ENCODE data around the gene FARS2. TPM values are rescaled to one million over a fixed set of nuclear protein-coding genes. Genes with fewer than 3 reads are reported as not detected.

Gene FARS2
- total RNA-seq, 1 donor from 2014 or later = 22.0 TPM

- DNase-seq (ENCODE audit: low read depth in 2 of 2) = no peak
Measured at GRCh38 chr6:5723841-5724691, 462.8 kb downstream of the FARS2 start.

GRCh38 chr6:5724911-5725310 lies 463.6 kb downstream of the FARS2 start:
- DNase-seq (ENCODE audit: low read depth in 2 of 2) = no peak

GRCh38 chr6:5726976-5727718 lies 465.8 kb downstream of the FARS2 start:
- DNase-seq (ENCODE audit: low read depth in 2 of 2) = no peak

- DNase-seq (ENCODE audit: low read depth in 2 of 2) = peak in 1 of 2 donors; percentile 18
Measured at GRCh38 chr6:5728351-5729079, 467.2 kb downstream of the FARS2 start.

GRCh38 chr6:5729080-5729434 lies 467.7 kb downstream of the FARS2 start:
- peak; percentile 20 to 87 for DNase-seq (ENCODE audit: low read depth in 2 of 2)

- no peak for DNase-seq (ENCODE audit: low read depth in 2 of 2)
Measured at GRCh38 chr6:5729813-5730517, 468.7 kb downstream of the FARS2 start.

- no peak for DNase-seq (ENCODE audit: low read depth in 2 of 2)
Measured at GRCh38 chr6:5730585-5731263, 469.4 kb downstream of the FARS2 start.

GRCh38 chr6:5731435-5731834 lies 470.1 kb downstream of the FARS2 start:
- DNase-seq (ENCODE audit: low read depth in 2 of 2) = no peak

GRCh38 chr6:5732496-5732895 lies 471.2 kb downstream of the FARS2 start:
- DNase-seq (ENCODE audit: low read depth in 2 of 2) = no peak

GRCh38 chr6:5736016-5736738 lies 474.9 kb downstream of the FARS2 start:
- no peak for DNase-seq (ENCODE audit: low read depth in 2 of 2)

GRCh38 chr6:5737460-5737859 lies 476.1 kb downstream of the FARS2 start:
- no peak for DNase-seq (ENCODE audit: low read depth in 2 of 2)

GRCh38 chr6:5738211-5738610 lies 476.9 kb downstream of the FARS2 start:
- no peak for DNase-seq (ENCODE audit: low read depth in 2 of 2)

- peak in 1 of 2 donors; percentile 56 for DNase-seq (ENCODE audit: low read depth in 2 of 2)
Measured at GRCh38 chr6:5744497-5744896, 483.2 kb downstream of the FARS2 start.

GRCh38 chr6:5745081-5745480 lies 483.8 kb downstream of the FARS2 start:
- DNase-seq (ENCODE audit: low read depth in 2 of 2) = no peak

GRCh38 chr6:5746053-5746758 lies 484.9 kb downstream of the FARS2 start:
- no peak for DNase-seq (ENCODE audit: low read depth in 2 of 2)

- DNase-seq (ENCODE audit: low read depth in 2 of 2) = no peak
Measured at GRCh38 chr6:5746759-5747130, 485.4 kb downstream of the FARS2 start.

GRCh38 chr6:5747379-5747778 lies 486.1 kb downstream of the FARS2 start:
- DNase-seq (ENCODE audit: low read depth in 2 of 2) = no peak

GRCh38 chr6:5749016-5749650 lies 487.8 kb downstream of the FARS2 start:
- DNase-seq (ENCODE audit: low read depth in 2 of 2) = no peak

GRCh38 chr6:5749651-5750215 lies 488.4 kb downstream of the FARS2 start:
- no peak for DNase-seq (ENCODE audit: low read depth in 2 of 2)
